ENCODE measurements around the gene ICE2.
"Not testable (repeated sequence)": the region's sequence is repeated elsewhere in the genome, so short reads cannot be mapped to it uniquely, and the experiment has no call there.

ICE2 gene

GRCh38 chr15:60405399-60405798 is 73.5 kb downstream of the ICE2 start:
- DNase-seq: no peak

DNA sequence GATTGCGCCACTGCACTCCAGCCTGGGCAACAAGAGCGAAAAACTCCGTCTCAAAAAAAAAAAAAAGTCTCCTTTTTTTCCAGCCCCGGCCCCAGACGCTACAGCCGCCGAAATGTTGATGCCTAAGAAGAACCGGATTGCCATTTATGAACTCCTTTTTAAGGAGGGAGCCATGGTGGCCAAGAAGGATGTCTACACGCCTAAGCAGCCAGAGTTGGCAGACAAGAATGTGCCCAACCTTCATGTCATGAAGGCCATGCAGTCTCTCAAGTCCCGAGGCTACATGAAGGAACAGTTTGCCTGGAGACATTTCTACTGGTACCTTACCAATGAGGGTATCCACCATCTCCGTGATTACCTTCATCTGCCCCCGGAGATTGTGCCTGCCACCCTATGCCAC is 74.6 kb downstream of the ICE2 start:
- not testable (repeated sequence) for DNase-seq

GRCh38 chr15:60400944-60401343 is 78.0 kb downstream of the ICE2 start:
- no peak for DNase-seq

GRCh38 chr15:60399931-60400330 is 79.0 kb downstream of the ICE2 start:
- DNase-seq: no peak

GRCh38 chr15:60399246-60399915 is 79.6 kb downstream of the ICE2 start:
- no peak for DNase-seq

- DNase-seq: peak; percentile 74
Observed at GRCh38 chr15:60397772-60398445, 81.0 kb downstream of the ICE2 start, which contains the start of gene ANXA2. Gene ANXA2, minus strand, starts transcription at chr15:60397986. Its CDS starts 11,911 bp downstream, at chr15:60386075.

- DNase-seq: peak; percentile 18
Observed at GRCh38 chr15:60396958-60397771, 81.8 kb downstream of the ICE2 start.

- no peak for DNase-seq
Observed at GRCh38 chr15:60396560-60396957, 82.4 kb downstream of the ICE2 start.

- no peak for DNase-seq
Observed at GRCh38 chr15:60396100-60396499, 82.8 kb downstream of the ICE2 start.

GRCh38 chr15:60395276-60396011 is 83.5 kb downstream of the ICE2 start:
- DNase-seq: no peak

- DNase-seq: no peak
Observed at GRCh38 chr15:60394689-60395097, 84.2 kb downstream of the ICE2 start.

DNA sequence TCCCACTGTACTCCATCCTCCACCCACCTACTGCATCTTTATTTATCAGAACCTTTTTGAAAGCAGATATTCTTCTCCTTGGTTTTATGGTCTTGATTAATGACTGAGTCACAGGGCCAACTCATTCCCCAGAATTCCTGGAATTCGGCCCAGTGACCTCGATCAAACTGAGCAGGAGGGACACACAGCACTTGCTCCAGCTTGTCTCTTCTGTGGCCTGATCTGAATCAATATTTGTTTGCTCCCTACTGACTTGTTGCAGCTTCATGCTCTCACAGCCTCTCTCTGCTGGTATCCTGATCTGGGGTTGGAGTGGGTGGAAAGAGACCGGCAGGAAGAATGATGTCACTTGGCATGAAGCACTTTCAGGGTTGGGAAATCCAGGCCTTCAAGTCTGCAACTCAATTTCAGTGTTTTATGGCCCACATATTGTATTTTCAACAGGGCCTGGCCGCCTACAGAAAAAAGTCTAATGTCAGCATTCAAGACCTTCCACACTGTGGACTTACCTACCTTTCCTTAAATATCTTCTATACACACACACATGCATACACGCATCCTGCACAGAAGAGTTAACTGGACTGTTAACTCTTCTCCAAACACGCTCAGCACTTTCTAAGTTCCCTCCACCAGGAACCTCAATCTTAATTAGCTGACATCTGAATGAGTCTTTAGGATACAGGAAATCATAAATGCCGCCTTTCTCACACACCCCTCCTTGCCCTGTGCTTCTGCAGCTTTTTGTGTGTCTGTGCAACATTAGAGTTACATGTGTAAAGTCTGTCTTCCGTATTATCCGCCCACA is 85.8 kb downstream of the ICE2 start:
- no peak for DNase-seq

DNA sequence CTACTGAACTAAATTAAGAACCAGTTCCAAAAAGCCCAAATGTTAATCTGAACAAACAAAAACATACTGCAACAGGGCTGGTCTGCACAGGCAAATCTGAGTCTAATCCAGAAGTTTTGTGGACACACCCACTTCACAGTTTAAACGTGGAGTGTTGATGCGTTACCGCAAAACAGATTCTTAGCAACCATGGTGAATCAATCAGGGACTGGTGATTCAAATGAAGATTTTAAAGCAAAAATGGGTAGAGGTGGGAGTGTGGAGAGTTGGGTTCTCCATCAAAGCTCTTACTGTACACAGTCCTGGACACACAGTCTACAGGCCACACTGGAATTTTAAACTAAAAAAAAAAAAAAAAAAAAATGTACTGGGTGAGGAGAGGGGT is 86.3 kb downstream of the ICE2 start:
- no peak for DNase-seq

GRCh38 chr15:60391722-60392315 is 87.1 kb downstream of the ICE2 start:
- no peak for DNase-seq

GRCh38 chr15:60390871-60391501 is 88.0 kb downstream of the ICE2 start:
- no peak for DNase-seq

DNA sequence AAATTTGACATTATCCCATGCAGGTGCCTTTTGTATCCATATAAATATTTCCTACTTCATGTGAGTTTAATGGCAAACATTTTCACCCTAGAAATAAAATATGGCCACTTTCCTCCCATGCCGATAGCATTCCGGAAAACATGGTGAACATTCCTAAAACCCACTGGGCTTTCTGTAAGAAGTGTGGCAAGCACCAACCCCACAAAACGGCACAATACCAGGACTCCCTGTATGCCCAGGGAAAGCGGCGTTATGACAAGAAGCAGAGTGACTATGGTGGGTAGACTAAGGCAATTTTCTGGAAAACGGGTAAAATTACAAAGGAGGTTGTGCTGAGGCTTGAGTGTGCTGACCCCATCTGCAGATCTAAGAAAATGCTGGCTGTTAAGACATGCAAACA is 88.7 kb downstream of the ICE2 start:
- no peak for DNase-seq

DNA sequence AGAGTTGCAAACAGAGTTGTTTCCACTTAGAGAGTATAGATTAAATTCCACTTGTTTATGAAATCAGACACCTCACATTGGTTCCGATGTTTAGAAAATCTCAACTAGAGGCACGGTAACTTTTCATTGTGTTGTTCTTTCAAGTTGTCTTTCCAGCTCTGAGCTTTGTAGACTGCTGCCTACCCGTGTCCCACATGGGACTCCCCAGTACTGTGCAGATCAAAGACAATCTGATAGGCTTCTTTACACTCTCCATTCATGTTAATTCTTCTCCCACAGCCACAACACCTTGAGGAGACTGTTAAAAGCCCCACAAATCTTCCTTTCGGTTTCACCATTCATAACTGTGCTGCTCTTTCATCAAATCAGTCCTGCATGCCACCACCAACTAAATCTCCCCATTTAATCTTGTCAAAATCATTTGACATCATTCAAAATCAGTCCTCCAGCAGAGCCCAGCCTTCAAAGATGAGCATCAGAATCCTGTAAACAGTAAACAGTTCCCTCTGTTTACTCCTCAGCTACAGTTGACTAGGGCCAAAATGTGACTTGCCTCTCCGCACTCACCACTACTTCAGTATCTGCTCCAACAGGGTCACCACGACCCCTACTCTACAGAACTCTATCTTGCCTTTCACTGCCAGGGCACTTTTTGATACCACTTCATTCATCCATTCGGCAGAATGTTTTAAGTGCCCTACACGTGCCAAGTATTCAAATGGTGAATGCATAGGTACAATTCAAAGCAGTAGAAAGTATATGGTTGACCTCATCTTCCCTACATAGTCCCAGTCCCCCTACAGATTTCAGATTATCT is 89.5 kb downstream of the ICE2 start:
- DNase-seq: peak; percentile 32

DNA sequence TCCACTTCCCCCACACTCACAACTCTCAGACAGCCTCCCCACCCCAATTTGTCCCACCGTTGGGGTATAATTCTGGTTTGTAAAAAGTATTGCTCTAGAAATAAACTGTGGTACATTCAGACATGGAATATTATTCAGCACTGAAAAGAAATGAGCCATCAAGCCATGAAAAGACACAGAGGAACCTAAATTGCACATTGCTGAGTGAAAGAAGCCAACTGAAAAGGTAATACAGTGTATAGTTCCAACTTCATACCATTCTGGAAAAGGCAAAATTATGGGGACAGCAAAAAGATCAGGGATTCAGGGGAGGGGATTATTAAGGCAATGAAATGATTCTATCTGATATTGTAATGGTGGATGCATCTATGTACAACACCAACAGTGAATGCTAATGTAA is 91.6 kb downstream of the ICE2 start:
- DNase-seq: no peak

DNA sequence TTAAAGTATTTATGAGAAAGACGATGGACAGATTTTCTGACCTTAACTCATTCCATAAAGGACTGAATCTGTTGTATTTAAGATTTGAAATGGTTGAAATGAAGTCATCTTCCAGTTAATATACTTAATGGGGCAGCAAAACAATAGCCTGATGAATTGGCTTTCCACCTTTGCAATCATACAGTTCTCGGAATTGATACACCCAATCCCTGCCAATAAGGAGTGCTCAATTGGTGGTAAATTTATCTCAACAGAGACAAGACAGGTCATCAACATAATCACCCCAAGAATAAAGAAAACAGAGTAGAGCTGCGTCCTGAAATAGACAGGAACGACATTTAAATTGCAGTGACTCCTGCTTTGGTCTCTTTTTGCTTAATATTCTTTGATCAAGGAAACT is 92.3 kb downstream of the ICE2 start:
- no peak for DNase-seq

Measured in activated naive CD4-positive, alpha-beta T cell treated with anti-CD3 and anti-CD28 coated beads, Interleukin-2, amount 50 U/mL, for 16 hours (primary cell).